HG03432 (cell line): ENCODE results near the gene PHLPP2.
A peak's percentile ranks its signal among the peaks of the same experiment; 100 is the strongest.
"Not testable (repeated sequence)": the region's sequence is repeated elsewhere in the genome, so short reads cannot be mapped to it uniquely, and the experiment has no call there.

Source experiments
- ATAC-seq: cut with Tn5 transposase; IDR thresholded peaks from one replicate; pipeline ENCODE4 v1.9.1; 2021; ENCODE audit warnings: mild to moderate bottlenecking, moderate library complexity; ENCODE audit not compliant: unreplicated experiment

Gene PHLPP2

DNA sequence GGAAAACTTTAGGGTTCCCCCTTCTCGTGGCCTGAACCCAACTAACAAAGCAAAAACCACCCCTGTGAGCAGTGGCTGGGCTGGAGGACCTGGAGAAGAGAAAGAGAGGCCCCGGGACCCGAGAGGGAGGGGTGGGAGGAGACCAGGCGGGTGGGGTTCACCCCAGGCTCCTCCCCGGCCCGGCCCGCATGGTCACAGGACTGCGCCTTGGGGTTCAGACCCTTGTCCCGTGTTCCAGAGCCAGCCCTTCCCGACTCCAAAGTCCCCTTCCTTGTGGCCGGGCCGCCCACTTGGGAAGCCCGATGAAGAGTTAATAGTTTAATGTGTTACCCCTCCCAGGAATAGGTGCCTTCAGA lies 97.7 kb downstream of the PHLPP2 start:
- no peak for ATAC-seq

- ATAC-seq: no peak
These were observed 98.3 kb downstream of the PHLPP2 start, which contains the start of gene MARVELD3 for GRCh38 chr16:71626018-71626857. TSS of gene MARVELD3 (plus strand) at chr16:71626184. CDS start at chr16:71626230, 46 bp downstream.

DNA sequence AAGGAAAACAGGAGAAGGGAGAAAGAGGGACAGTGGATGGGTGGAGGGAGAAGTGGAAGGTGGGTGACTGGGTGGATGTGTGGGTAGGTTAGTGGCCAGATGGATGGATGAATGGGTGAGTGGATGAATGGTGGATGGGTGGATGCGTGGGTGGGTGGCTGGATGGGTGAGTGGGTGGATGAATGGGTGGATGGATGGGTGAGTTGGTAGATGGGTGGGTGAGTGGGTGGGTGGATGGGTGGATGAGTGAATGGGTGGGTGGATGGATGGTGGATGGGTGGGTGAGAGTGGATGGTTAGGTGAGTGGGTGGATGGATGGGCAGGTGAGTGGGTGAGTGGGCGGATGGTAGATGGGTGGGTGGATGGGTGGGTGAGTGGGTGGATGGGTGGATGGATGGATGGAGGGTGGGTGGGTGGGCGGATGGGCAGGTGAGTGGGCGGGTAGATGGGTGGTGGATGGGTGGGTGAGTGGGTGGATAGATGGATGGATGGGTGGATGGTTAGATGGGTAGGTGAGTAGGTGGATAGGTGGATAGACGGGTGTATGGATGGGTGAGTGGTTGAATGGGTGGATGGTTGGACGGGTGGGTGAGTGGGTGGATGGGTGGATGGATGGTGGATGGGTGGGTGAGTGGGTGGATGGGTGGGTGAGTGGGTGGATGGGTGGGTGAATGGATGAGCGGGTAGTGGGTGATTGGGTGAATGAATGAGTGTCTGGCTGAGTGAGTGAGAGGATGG lies 99.2 kb downstream of the PHLPP2 start:
- no peak for ATAC-seq

- ATAC-seq: no peak
These were observed 100.9 kb downstream of the PHLPP2 start for GRCh38 chr16:71623597-71623996.

- ATAC-seq: no peak
These were observed 102.4 kb downstream of the PHLPP2 start for GRCh38 chr16:71622088-71622487.

DNA sequence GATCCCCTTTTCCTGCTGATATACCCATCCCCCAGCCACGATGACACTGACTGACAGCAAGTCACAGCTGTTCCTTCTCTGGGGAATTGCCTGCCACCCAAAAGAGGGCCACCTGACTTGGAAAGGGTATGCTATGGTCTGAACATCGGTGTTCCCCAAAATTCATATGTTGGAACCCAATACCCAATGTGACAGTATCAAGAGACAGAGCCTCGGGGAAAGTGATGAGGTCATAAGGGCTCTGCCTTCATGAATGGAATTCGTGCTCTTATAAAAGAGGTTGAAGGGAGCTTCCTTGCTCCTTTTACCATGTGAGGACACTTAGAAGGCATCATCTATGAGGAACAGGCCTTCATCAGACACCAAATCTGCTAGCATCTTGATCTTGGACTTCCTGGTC lies 106.1 kb downstream of the PHLPP2 start:
- ATAC-seq: no peak

DNA sequence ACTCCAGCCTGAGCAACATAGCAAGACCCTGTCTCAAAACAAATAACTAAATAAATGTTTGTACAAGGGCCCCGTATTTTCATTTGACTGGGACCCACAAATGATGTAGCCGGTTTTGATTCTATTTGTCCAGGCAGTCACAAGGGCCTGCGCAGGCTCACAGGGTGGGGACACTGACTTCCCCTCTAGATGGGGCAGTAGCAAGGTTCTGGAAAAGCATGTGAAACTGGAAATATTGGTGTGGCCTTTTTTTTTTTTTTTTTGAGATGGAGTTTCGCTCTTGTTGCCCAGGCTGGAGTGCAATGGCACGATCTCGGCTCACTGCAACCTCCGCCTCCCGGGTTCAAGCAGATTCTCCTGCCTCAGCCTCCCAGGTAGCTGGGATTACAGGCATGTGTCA lies 109.5 kb downstream of the PHLPP2 start:
- ATAC-seq: not testable (repeated sequence)

GRCh38 chr16:71610936-71611871 lies 113.3 kb downstream of the PHLPP2 start:
- peak; percentile 51 for ATAC-seq

DNA sequence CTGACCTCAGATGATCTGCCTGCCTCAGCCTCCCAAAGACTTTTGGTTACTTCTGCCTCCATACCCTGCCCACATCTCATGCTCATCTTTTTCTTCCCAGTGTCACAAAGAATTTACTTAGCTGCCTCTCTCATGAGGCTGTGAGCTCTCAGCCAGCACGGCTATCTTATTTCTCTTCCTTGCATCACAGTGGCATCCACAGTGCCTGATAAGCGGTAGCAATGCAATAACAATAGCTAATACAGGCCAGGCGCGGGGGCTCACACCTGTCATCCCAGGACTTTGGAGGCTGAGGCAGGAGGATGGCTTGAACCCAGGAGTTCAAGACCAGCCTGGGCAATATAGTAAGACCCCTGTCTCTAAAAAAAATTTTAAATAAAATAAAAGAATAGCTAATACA lies 114.1 kb downstream of the PHLPP2 start:
- no peak for ATAC-seq

DNA sequence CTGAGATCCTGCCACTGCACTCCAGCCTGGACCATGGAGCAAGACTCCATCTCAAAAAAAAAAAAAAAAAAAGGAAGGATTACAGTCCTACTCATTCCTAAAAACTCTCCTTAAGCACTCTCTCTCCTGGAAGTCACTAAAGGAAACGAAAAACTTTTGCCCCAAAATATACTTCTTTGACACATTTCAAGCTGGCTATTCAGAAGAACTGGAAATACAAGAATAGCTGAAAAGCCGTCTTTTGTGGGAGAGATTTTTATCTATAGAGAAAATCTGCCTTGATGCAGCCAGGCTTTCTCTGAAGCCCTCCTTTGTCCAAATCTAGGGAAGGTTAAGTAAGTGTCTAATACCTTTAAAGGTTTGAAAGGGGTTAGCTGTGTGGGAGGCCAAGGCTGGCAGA lies 115.4 kb downstream of the PHLPP2 start:
- no peak for ATAC-seq

DNA sequence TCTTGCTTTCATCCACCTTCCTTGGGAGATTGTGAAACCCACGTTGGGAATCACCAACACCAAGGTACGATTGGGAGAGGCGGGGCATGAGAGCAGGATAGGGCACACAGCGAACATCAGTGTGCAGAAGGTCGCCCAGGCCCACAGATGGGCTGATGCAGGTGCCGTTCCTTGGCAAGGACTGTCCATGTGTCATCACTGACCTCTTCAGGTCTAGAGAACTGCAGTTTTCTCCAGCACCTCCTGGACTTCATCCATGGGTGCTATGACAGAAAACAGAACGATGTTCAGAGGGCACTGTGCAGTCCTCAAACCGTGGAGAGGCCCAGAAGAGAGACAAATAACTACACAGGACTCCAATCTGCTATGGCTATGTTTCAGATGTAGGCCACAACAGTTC lies 123.7 kb downstream of the PHLPP2 start:
- ATAC-seq: no peak

GRCh38 chr16:71598426-71598825 lies 126.1 kb downstream of the PHLPP2 start:
- not testable (repeated sequence) for ATAC-seq

DNA sequence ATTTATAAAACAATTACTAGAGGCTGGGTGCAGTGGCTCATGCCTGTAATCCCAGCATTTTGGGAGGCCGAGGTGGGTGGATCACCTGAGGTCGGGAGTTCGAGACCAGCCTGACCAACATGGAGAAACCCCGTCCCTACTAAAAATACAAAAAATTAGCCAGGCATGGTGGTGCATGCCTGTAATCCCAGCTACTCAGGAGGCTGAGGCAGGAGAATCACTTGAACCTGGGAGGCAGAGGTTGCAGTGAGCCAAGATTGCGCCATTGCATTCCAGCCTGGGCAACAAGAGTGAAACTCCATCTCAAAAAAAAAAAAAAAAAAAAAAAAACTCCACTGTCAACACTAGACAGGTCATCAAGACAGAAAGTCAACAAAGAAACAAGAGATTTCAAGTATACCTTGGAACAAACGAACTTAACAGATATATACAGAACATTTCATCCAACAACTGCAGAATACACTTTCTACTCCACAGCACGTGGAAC lies 129.1 kb downstream of the PHLPP2 start:
- not testable (repeated sequence) for ATAC-seq
